ENCODE data around the gene BCAT1.

The BCAT1 gene

DNA sequence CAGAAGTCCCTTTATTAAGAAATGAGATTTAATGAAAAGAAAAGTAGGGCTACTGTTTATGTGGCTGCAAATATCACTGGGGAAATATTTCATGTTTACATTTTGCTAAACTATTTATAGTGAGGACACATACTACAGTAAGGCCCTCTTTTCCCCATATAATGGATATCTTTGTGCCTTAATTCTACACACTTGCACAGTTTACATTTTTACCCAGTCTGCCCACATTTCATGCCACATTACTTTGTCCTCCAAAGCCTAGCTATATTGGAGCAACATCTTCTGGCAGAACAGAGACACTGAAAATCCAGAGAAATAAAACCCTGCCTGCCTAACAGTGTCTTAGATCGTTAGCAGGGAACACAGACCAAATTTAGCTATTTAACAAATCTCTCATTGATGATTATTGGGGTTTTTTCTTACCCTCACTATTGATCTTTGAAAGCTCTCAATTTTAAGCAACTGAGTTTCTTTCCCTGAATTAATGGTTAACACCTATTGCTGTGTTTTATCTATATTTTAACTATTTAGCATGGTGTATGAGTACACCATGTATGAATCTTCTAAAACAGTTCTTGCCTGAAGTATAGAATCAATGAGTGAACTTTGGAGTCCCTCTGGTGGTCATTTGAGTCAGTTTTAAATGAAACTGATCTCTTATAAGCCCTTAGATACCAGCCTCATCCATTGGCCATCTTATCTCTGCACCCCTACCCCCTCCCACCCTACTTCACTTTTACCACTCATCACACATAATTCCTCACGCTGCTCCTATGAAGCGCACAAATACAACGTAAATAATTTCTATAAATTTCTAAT lies 170.2 kb downstream of the BCAT1 start:
- H3K4me3 ChIP-seq (ENCODE audit: low read depth, low read length), result no peak overlapping the region
- no peaks in the 10 kb centered on the region for H3K4me1 ChIP-seq (ENCODE audit: control insufficient read depth, insufficient read depth, low read length)

GRCh38 chr12:24777359-24777758 lies 171.5 kb downstream of the BCAT1 start:
- Histone ChIP-seq H3K4me1 (ENCODE audit: control insufficient read depth, insufficient read depth, low read length) (no peaks in the 10 kb centered on the region), H3K9me3 (ENCODE audit: control insufficient read depth, insufficient read depth, low read length) (no peaks in the 10 kb centered on the region), H3K36me3 (ENCODE audit: control insufficient read depth, insufficient read depth, low read length) (no peaks in the 10 kb centered on the region), H3K9ac (ENCODE audit: low read depth, low read length) (no peak overlapping the region), H3K27ac (ENCODE audit: low read depth, low read length) (peak overlapping the region; percentile 2), H3K27me3 (ENCODE audit: control insufficient read depth, insufficient read depth, low read length) (no peaks in the 10 kb centered on the region), H3K4me3 (ENCODE audit: low read depth, low read length) (no peak overlapping the region)

More for the DNA sequence above, 170.2 kb downstream of the BCAT1 start:
- no peaks in the 10 kb centered on the region for H3K27me3 ChIP-seq (ENCODE audit: control insufficient read depth, insufficient read depth, low read length)
- no peaks in the 10 kb centered on the region for H3K36me3 ChIP-seq (ENCODE audit: control insufficient read depth, insufficient read depth, low read length)
- no peak overlapping the region for H3K9ac ChIP-seq (ENCODE audit: low read depth, low read length)
- H3K27ac ChIP-seq (ENCODE audit: low read depth, low read length), result no peak overlapping the region
- H3K9me3 ChIP-seq (ENCODE audit: control insufficient read depth, insufficient read depth, low read length), result no peaks in the 10 kb centered on the region

GRCh38 chr12:24776861-24777260 lies 172.0 kb downstream of the BCAT1 start:
- Histone ChIP-seq H3K27ac (ENCODE audit: low read depth, low read length) (no peak overlapping the region), H3K4me3 (ENCODE audit: low read depth, low read length) (no peak overlapping the region), H3K9me3 (ENCODE audit: control insufficient read depth, insufficient read depth, low read length) (no peaks in the 10 kb centered on the region), H3K27me3 (ENCODE audit: control insufficient read depth, insufficient read depth, low read length) (no peaks in the 10 kb centered on the region), H3K9ac (ENCODE audit: low read depth, low read length) (no peak overlapping the region), H3K4me1 (ENCODE audit: control insufficient read depth, insufficient read depth, low read length) (no peaks in the 10 kb centered on the region), H3K36me3 (ENCODE audit: control insufficient read depth, insufficient read depth, low read length) (no peaks in the 10 kb centered on the region)

- Histone ChIP-seq H3K4me1 (ENCODE audit: control insufficient read depth, insufficient read depth, low read length) (no peaks in the 10 kb centered on the region), H3K36me3 (ENCODE audit: control insufficient read depth, insufficient read depth, low read length) (no peaks in the 10 kb centered on the region), H3K27me3 (ENCODE audit: control insufficient read depth, insufficient read depth, low read length) (no peaks in the 10 kb centered on the region), H3K9ac (ENCODE audit: low read depth, low read length) (no peak overlapping the region), H3K27ac (ENCODE audit: low read depth, low read length) (no peak overlapping the region), H3K9me3 (ENCODE audit: control insufficient read depth, insufficient read depth, low read length) (no peaks in the 10 kb centered on the region), H3K4me3 (ENCODE audit: low read depth, low read length) (no peak overlapping the region)
Observed at GRCh38 chr12:24775073-24775472, 173.8 kb downstream of the BCAT1 start.

GRCh38 chr12:24773996-24774395 lies 174.9 kb downstream of the BCAT1 start:
- no peaks in the 10 kb centered on the region for H3K27me3 ChIP-seq (ENCODE audit: control insufficient read depth, insufficient read depth, low read length)

DNA sequence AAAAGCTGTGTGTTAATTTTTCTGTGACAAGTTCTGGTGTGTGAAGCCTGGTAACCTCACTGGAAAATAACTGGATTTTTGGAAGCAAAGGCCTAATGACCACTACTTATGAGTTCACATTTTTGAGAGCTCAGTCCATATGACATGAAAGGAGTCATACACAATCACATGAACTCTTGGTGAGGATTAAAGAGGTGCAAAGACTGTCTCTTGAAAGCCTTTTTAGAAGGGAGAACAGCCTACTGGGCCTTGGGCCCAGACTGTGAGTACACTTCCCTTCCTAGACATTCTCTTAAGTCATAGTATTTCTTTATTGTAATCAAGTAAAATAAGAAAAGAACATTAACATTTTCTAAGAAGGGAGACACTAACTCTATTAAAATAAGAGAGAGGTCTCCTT lies 176.1 kb downstream of the BCAT1 start:
- H3K9ac ChIP-seq (ENCODE audit: low read depth, low read length), result no peak overlapping the region
- H3K36me3 ChIP-seq (ENCODE audit: control insufficient read depth, insufficient read depth, low read length), result no peaks in the 10 kb centered on the region
- no peaks in the 10 kb centered on the region for H3K4me1 ChIP-seq (ENCODE audit: control insufficient read depth, insufficient read depth, low read length)
- no peak overlapping the region for H3K27ac ChIP-seq (ENCODE audit: low read depth, low read length)
- H3K9me3 ChIP-seq (ENCODE audit: control insufficient read depth, insufficient read depth, low read length), result no peaks in the 10 kb centered on the region
- H3K27me3 ChIP-seq (ENCODE audit: control insufficient read depth, insufficient read depth, low read length), result no peaks in the 10 kb centered on the region
- H3K4me3 ChIP-seq (ENCODE audit: low read depth, low read length), result no peak overlapping the region

More at GRCh38 chr12:24773996-24774395, 174.9 kb downstream of the BCAT1 start:
- H3K4me1 ChIP-seq (ENCODE audit: control insufficient read depth, insufficient read depth, low read length), result no peaks in the 10 kb centered on the region
- H3K9ac ChIP-seq (ENCODE audit: low read depth, low read length), result no peak overlapping the region
- no peak overlapping the region for H3K27ac ChIP-seq (ENCODE audit: low read depth, low read length)
- no peaks in the 10 kb centered on the region for H3K36me3 ChIP-seq (ENCODE audit: control insufficient read depth, insufficient read depth, low read length)
- no peaks in the 10 kb centered on the region for H3K9me3 ChIP-seq (ENCODE audit: control insufficient read depth, insufficient read depth, low read length)
- no peak overlapping the region for H3K4me3 ChIP-seq (ENCODE audit: low read depth, low read length)

DNA sequence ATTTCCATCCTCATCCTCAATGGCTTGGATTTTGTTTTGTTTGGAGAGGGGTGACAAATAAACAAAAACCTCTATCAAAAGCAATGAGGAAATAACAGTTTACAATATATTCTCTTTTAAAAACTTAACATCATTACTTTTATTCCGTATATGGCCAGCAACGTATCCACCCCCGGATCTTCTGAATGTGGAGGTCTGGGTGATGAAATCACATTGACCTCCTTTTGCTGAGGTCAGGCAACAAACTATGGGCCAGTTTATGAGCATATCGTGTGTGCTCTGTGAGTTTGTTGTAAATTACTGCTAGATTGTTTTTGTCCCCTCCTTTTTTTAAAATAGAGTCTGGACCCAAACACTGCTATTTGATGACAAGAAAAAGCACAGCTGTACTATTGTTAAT lies 178.1 kb downstream of the BCAT1 start:
- no peak overlapping the region for H3K27ac ChIP-seq (ENCODE audit: low read depth, low read length)
- no peaks in the 10 kb centered on the region for H3K9me3 ChIP-seq (ENCODE audit: control insufficient read depth, insufficient read depth, low read length)
- no peak overlapping the region for H3K4me3 ChIP-seq (ENCODE audit: low read depth, low read length)
- no peak overlapping the region for H3K9ac ChIP-seq (ENCODE audit: low read depth, low read length)
- no peaks in the 10 kb centered on the region for H3K27me3 ChIP-seq (ENCODE audit: control insufficient read depth, insufficient read depth, low read length)
- H3K4me1 ChIP-seq (ENCODE audit: control insufficient read depth, insufficient read depth, low read length), result no peaks in the 10 kb centered on the region
- H3K36me3 ChIP-seq (ENCODE audit: control insufficient read depth, insufficient read depth, low read length), result no peaks in the 10 kb centered on the region

DNA sequence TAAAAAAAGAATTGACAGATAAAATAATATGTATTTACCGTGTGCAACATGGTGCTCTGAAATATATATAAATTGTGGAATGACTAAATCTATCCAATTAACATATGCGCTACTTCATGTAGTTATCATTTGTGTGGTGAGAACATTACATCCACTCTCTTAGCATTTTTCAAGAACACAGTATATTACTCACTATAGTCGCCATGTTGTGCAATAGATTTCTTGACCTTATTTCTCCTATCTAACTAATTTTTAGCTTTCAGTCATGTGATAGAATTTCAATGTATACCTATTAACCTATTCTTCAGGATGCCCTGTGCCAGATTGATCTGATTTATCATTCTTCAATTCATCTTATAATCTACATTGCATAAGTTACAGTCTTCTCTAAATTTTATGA lies 178.6 kb downstream of the BCAT1 start:
- Histone ChIP-seq H3K36me3 (ENCODE audit: control insufficient read depth, insufficient read depth, low read length) (no peaks in the 10 kb centered on the region), H3K9me3 (ENCODE audit: control insufficient read depth, insufficient read depth, low read length) (no peaks in the 10 kb centered on the region), H3K27me3 (ENCODE audit: control insufficient read depth, insufficient read depth, low read length) (no peaks in the 10 kb centered on the region)

DNA sequence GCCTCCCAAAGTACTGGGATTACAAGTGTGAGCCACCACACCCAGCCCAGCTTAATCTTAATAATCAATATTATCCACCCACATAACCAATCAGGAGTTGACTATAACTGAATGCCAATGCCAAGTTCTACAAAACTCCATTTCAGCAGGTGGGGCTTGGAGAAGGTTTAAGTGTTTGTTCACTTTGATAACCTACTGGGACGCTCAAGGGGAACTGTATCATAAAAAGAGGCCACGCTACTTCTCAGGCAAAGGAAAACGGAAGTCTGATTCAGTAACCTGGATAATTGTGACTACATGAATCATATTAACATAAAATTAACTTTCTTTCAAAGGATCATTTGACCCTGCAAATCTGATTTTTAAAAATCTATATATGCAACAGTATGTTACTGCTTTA lies 179.2 kb downstream of the BCAT1 start:
- Histone ChIP-seq H3K9ac (ENCODE audit: low read depth, low read length) (no peak overlapping the region), H3K4me1 (ENCODE audit: control insufficient read depth, insufficient read depth, low read length) (no peaks in the 10 kb centered on the region), H3K27ac (ENCODE audit: low read depth, low read length) (no peak overlapping the region), H3K36me3 (ENCODE audit: control insufficient read depth, insufficient read depth, low read length) (no peaks in the 10 kb centered on the region), H3K27me3 (ENCODE audit: control insufficient read depth, insufficient read depth, low read length) (no peaks in the 10 kb centered on the region), H3K9me3 (ENCODE audit: control insufficient read depth, insufficient read depth, low read length) (no peaks in the 10 kb centered on the region), H3K4me3 (ENCODE audit: low read depth, low read length) (no peak overlapping the region)

More for the DNA sequence above, 178.6 kb downstream of the BCAT1 start:
- Histone ChIP-seq H3K27ac (ENCODE audit: low read depth, low read length) (no peak overlapping the region), H3K4me3 (ENCODE audit: low read depth, low read length) (no peak overlapping the region), H3K9ac (ENCODE audit: low read depth, low read length) (no peak overlapping the region), H3K4me1 (ENCODE audit: control insufficient read depth, insufficient read depth, low read length) (no peaks in the 10 kb centered on the region)

DNA sequence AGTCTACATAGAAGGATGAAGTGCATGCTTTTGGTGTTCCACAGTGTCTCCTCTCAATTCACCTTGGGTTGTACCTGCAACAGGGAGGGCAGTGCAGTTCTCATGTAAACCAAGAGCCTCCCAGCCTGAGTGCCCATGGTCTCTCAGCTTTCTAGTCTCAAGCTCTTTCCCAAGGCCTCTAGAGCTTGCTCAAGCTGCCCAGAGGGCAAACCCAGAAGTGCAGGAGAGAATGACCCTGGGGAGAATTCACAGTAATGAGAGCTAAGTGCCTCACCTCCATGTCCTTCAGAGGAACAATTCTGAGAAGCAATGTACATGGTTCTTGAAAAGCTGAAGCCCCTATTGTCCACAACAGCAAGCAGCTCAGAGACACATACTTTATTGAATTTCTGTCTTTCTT lies 180.5 kb downstream of the BCAT1 start:
- H3K4me3 ChIP-seq (ENCODE audit: low read depth, low read length), result no peak overlapping the region

DNA sequence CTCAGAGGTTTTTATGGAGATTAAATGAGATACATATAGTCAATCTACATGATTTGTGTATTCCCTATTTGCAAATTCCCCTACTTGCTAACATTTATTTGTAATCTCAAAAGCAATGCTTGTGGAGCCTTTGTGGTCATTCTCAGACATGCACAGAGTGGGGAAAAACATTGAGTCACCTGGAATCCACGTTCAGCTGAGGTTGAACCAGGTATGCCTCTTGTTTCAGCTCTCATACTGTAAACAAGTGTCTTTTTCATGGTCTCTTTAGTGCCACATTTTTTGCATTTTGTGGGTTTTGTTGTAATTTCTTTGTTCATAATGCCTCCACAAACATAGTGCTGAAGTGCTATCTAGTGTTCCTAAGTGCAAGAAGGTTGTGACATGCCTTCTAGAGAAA lies 181.9 kb downstream of the BCAT1 start:
- no peak overlapping the region for H3K4me3 ChIP-seq (ENCODE audit: low read depth, low read length)
- no peaks in the 10 kb centered on the region for H3K9me3 ChIP-seq (ENCODE audit: control insufficient read depth, insufficient read depth, low read length)
- no peaks in the 10 kb centered on the region for H3K36me3 ChIP-seq (ENCODE audit: control insufficient read depth, insufficient read depth, low read length)
- H3K27me3 ChIP-seq (ENCODE audit: control insufficient read depth, insufficient read depth, low read length), result no peaks in the 10 kb centered on the region
- no peaks in the 10 kb centered on the region for H3K4me1 ChIP-seq (ENCODE audit: control insufficient read depth, insufficient read depth, low read length)
- no peak overlapping the region for H3K27ac ChIP-seq (ENCODE audit: low read depth, low read length)
- no peak overlapping the region for H3K9ac ChIP-seq (ENCODE audit: low read depth, low read length)

More for the DNA sequence above, 180.5 kb downstream of the BCAT1 start:
- Histone ChIP-seq H3K36me3 (ENCODE audit: control insufficient read depth, insufficient read depth, low read length) (no peaks in the 10 kb centered on the region), H3K27me3 (ENCODE audit: control insufficient read depth, insufficient read depth, low read length) (no peaks in the 10 kb centered on the region), H3K9ac (ENCODE audit: low read depth, low read length) (no peak overlapping the region), H3K4me1 (ENCODE audit: control insufficient read depth, insufficient read depth, low read length) (no peaks in the 10 kb centered on the region), H3K27ac (ENCODE audit: low read depth, low read length) (no peak overlapping the region), H3K9me3 (ENCODE audit: control insufficient read depth, insufficient read depth, low read length) (no peaks in the 10 kb centered on the region)
